ENCODE measurements around the gene FOXN4.

FOXN4 gene

GRCh38 chr12:109279525-109279924, 29.6 kb downstream of the FOXN4 start:
- no peak for DNase-seq

GRCh38 chr12:109278912-109279311, 30.2 kb downstream of the FOXN4 start:
- no peak for DNase-seq

GRCh38 chr12:109277899-109278762, 31.0 kb downstream of the FOXN4 start:
- DNase-seq = no peak

- no peak for DNase-seq
Measured at GRCh38 chr12:109277255-109277898, 31.7 kb downstream of the FOXN4 start.

- no peak for DNase-seq
Measured at GRCh38 chr12:109276160-109276559, 32.9 kb downstream of the FOXN4 start.

- DNase-seq = no peak
Measured at GRCh38 chr12:109275173-109275572, 33.9 kb downstream of the FOXN4 start.

GRCh38 chr12:109274381-109274780, 34.7 kb downstream of the FOXN4 start:
- no peak for DNase-seq

GRCh38 chr12:109273354-109273753, 35.7 kb downstream of the FOXN4 start:
- no peak for DNase-seq

GRCh38 chr12:109271418-109271817, 37.7 kb downstream of the FOXN4 start:
- DNase-seq = no peak

GRCh38 chr12:109270494-109270893, 38.6 kb downstream of the FOXN4 start:
- no peak for DNase-seq

GRCh38 chr12:109269428-109269827, 39.7 kb downstream of the FOXN4 start:
- no peak for DNase-seq

GRCh38 chr12:109268896-109269295, 40.2 kb downstream of the FOXN4 start:
- no peak for DNase-seq

- no peak for DNase-seq
Measured at GRCh38 chr12:109267361-109267760, 41.7 kb downstream of the FOXN4 start.

GRCh38 chr12:109266106-109266879, 42.8 kb downstream of the FOXN4 start:
- no peak for DNase-seq

GRCh38 chr12:109264943-109265650, 44.0 kb downstream of the FOXN4 start:
- no peak for DNase-seq

GRCh38 chr12:109264095-109264942, 44.8 kb downstream of the FOXN4 start:
- no peak for DNase-seq

- no peak for DNase-seq
Measured at GRCh38 chr12:109263439-109263838, 45.6 kb downstream of the FOXN4 start.

- no peak for DNase-seq
Measured at GRCh38 chr12:109261939-109262338, 47.1 kb downstream of the FOXN4 start.

GRCh38 chr12:109261087-109261486, 48.0 kb downstream of the FOXN4 start:
- DNase-seq = no peak

GRCh38 chr12:109259545-109259895, 49.6 kb downstream of the FOXN4 start:
- no peak for DNase-seq

- DNase-seq = no peak
Measured at GRCh38 chr12:109258607-109259544, 50.2 kb downstream of the FOXN4 start.

All from activated naive CD4-positive, alpha-beta T cell (primary cell).